HFFc6 (cell line): ENCODE data around the gene MRPL44. TPM values are rescaled to one million over a fixed set of nuclear protein-coding genes. Genes with fewer than 3 reads are reported as not detected.

Experiments
- DNase-seq: peaks from one replicate; pipeline ENCODE4 v3.0.0-alpha.2; 2018
- H3K27ac Mint-ChIP-seq: 2 replicates; pipeline ENCODE4 v1.8.0; 2020; ENCODE audit warnings: mild to moderate bottlenecking, mixed read lengths
- H3K27me3 Mint-ChIP-seq: 2 replicates; pipeline ENCODE4 v1.8.0; 2021; ENCODE audit warnings: mild to moderate bottlenecking, moderate library complexity, mixed read lengths; ENCODE audit not compliant: insufficient read depth
- H3K36me3 Mint-ChIP-seq: 2 replicates; pipeline ENCODE4 v1.8.0; 2021; ENCODE audit warnings: low read depth, mixed read lengths
- H3K4me1 Mint-ChIP-seq: 2 replicates; pipeline ENCODE4 v1.8.0; 2020; ENCODE audit warnings: low read depth, mixed read lengths
- H3K4me3 Mint-ChIP-seq: 2 replicates; pipeline ENCODE4 v1.8.0; 2020; ENCODE audit warnings: mild to moderate bottlenecking, moderate library complexity, mixed read lengths
- H3K9me3 Mint-ChIP-seq: 2 replicates; pipeline ENCODE4 v1.8.0; 2020; ENCODE audit warnings: mild to moderate bottlenecking, mixed read lengths
- CTCF ChIP-seq: fragments of 200-600 bp; sonication (generic); IDR thresholded peaks from 2 replicates; pipeline ENCODE4 v1.5.0; 2021; ENCODE audit warnings: antibody characterized with exemption, mild to moderate bottlenecking
- total RNA-seq, 6 experiments: library from RNA; stranded (reverse); fragmentation: NEBNext Ultra II Directional; extraction: Animal tissue kit (Norgen Biotek cat#: 25700); gene quantifications; 2 replicates in 1 of 6; 3 replicates in 5 of 6; pipeline ENCODE4 v1.2.3, GENCODE V29; 2021

Gene MRPL44
- total RNA-seq, 6 experiments from 2014 or later = 27.5 to 29.8 (median 28.6) TPM

GRCh38 chr2:223916181-223916920 lies 40.9 kb upstream of the MRPL44 start:
- Mint-ChIP-seq H3K4me3 (no peak overlapping the region), H3K36me3 (peaks cover 17% of the 10 kb centered on the region), H3K27me3 (no peaks in the 10 kb centered on the region), H3K27ac (no peak overlapping the region), H3K9me3 (no peaks in the 10 kb centered on the region), H3K4me1 (peaks cover 13% of the 10 kb centered on the region)
- DNase-seq = no peak
- no peak for TF ChIP-seq CTCF

GRCh38 chr2:223918671-223919134 lies 38.6 kb upstream of the MRPL44 start:
- no peaks in the 10 kb centered on the region for H3K9me3 Mint-ChIP-seq
- peaks cover 16% of the 10 kb centered on the region; the same call in 1 of the 2 replicates for H3K36me3 Mint-ChIP-seq
- no peak for TF ChIP-seq CTCF
- H3K27me3 Mint-ChIP-seq = no peaks in the 10 kb centered on the region
- no peak overlapping the region for H3K4me3 Mint-ChIP-seq
- no peak overlapping the region for H3K27ac Mint-ChIP-seq
- no peak for DNase-seq
- peaks cover 34% of the 10 kb centered on the region for H3K4me1 Mint-ChIP-seq

GRCh38 chr2:223920109-223920508 lies 37.2 kb upstream of the MRPL44 start:
- Mint-ChIP-seq H3K4me3 (no peak overlapping the region), H3K27me3 (no peaks in the 10 kb centered on the region), H3K27ac (no peak overlapping the region), H3K4me1 (peaks cover 48% of the 10 kb centered on the region), H3K36me3 (peaks cover 19% of the 10 kb centered on the region; the same call in 1 of the 2 replicates), H3K9me3 (no peaks in the 10 kb centered on the region)
- TF ChIP-seq CTCF = peak; percentile 47; the same call in 1 of the 2 replicates
- no peak for DNase-seq

- Mint-ChIP-seq H3K27ac (no peak overlapping the region), H3K36me3 (peaks cover 14% of the 10 kb centered on the region; the same call in 1 of the 2 replicates), H3K4me3 (no peak overlapping the region), H3K9me3 (no peaks in the 10 kb centered on the region), H3K27me3 (no peaks in the 10 kb centered on the region), H3K4me1 (peaks cover 55% of the 10 kb centered on the region)
- TF ChIP-seq CTCF = no peak
- no peak for DNase-seq
These were observed 36.1 kb upstream of the MRPL44 start for GRCh38 chr2:223921204-223921603.

GRCh38 chr2:223922308-223922707 lies 35.0 kb upstream of the MRPL44 start:
- Mint-ChIP-seq H3K4me3 (no peak overlapping the region), H3K9me3 (peaks cover 6% of the 10 kb centered on the region; the same call in 1 of the 2 replicates), H3K27me3 (no peaks in the 10 kb centered on the region), H3K36me3 (peaks cover 23% of the 10 kb centered on the region), H3K4me1 (peaks cover 50% of the 10 kb centered on the region), H3K27ac (no peak overlapping the region)
- no peak for TF ChIP-seq CTCF
- no peak for DNase-seq
